ENCODE data around the gene STMN3.

DNA sequence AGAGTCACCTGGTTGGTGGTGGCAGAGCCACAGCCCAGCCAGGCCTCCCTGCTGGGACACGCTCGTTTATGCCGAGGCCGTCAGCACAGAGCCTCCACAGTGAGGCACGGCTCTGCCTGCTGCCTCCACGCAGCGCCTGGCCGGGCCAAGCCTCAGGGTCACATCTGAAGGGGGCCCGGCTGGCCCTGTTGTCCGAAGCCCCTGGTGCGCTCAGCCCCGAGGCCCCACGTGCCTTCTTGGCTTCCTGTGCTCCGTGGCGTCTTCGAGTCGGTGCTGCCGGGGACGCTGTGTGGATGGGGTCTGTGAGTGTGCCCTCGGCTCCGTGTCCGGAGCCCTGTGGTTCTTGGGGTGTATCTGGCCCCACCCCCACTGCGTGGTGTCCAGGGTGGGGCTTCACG lies 32.9 kb upstream of the STMN3 start:
- TF ChIP-seq, protein P1, sequence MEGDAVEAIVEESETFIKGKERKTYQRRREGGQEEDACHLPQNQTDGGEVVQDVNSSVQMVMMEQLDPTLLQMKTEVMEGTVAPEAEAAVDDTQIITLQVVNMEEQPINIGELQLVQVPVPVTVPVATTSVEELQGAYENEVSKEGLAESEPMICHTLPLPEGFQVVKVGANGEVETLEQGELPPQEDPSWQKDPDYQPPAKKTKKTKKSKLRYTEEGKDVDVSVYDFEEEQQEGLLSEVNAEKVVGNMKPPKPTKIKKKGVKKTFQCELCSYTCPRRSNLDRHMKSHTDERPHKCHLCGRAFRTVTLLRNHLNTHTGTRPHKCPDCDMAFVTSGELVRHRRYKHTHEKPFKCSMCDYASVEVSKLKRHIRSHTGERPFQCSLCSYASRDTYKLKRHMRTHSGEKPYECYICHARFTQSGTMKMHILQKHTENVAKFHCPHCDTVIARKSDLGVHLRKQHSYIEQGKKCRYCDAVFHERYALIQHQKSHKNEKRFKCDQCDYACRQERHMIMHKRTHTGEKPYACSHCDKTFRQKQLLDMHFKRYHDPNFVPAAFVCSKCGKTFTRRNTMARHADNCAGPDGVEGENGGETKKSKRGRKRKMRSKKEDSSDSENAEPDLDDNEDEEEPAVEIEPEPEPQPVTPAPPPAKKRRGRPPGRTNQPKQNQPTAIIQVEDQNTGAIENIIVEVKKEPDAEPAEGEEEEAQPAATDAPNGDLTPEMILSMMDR (IDR thresholded peaks at IDR 0.05): no peak
- TF ChIP-seq POLR2AphosphoS5 (IDR thresholded peaks at IDR 0.05; ENCODE audit: low read depth, low read length) (no peak), TCF7L2 (IDR thresholded peaks at IDR 0.05; ENCODE audit: low read depth, low read length) (no peak), SIN3A (IDR thresholded peaks at IDR 0.05; ENCODE audit: borderline replicate concordance, insufficient read depth, low read depth, low read length) (no peak)
